ENCODE results near the gene ITGA11.

- TF ChIP-seq CTCF (IDR thresholded peaks at IDR 0.05) (no peak), POLR2A (IDR thresholded peaks at IDR 0.05) (no peak)
Measured at GRCh38 chr15:68410466-68411342, 21.3 kb downstream of the ITGA11 start.
